OCI-LY1 (cell line): Measurements from ENCODE around the gene MESD.

Source experiments
- EZH2 ChIP-seq: fragments of 200-600 bp; sonication (generic), shearing (Covaris generic); IDR thresholded peaks from 2 replicates; pipeline ENCODE4 v1.8.0; 2017; ENCODE audit warnings: borderline replicate concordance, mixed run types, mild to moderate bottlenecking, antibody characterized with exemption, low read length, moderate library complexity, mixed read lengths
- TF ChIP-seq, protein P1 (sequence below): fragments of 200-600 bp; sonication (generic), shearing (Covaris generic); IDR thresholded peaks from 2 replicates; pipeline ENCODE4 v1.5.1; 2017; ENCODE audit warnings: mild to moderate bottlenecking, antibody characterized with exemption, low read length, moderate library complexity, mixed read lengths

DNA sequence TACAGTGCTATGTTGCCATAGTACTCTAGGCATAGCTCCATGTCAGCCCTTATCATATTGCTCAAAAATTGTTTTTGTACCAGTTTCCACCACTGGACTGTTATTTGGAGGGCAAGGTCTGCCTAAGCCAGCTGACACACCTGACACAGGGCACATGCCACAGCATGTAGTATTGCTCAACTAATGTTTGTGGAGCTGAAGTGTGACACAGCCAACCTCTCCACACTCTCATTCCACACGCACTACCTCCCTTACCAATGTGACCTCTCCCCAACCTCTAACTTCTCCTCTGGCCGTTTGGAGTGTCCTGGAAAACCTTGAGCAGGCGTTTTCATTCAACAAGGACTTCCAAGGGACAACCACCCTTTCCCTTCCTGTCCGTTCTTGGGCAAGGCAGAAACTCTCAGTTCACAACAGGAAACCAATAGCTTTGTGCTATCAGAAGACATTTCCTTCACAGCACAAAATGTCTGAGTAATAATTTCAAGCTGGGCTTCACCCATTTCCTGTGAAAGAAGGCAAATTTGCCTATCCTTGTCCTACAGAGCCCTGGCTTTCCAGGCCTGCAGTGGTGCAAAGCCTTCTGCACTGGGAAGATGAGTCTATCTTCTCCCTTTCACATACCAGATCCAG, 49.5 kb upstream of the MESD start:
- TF ChIP-seq, protein P1, sequence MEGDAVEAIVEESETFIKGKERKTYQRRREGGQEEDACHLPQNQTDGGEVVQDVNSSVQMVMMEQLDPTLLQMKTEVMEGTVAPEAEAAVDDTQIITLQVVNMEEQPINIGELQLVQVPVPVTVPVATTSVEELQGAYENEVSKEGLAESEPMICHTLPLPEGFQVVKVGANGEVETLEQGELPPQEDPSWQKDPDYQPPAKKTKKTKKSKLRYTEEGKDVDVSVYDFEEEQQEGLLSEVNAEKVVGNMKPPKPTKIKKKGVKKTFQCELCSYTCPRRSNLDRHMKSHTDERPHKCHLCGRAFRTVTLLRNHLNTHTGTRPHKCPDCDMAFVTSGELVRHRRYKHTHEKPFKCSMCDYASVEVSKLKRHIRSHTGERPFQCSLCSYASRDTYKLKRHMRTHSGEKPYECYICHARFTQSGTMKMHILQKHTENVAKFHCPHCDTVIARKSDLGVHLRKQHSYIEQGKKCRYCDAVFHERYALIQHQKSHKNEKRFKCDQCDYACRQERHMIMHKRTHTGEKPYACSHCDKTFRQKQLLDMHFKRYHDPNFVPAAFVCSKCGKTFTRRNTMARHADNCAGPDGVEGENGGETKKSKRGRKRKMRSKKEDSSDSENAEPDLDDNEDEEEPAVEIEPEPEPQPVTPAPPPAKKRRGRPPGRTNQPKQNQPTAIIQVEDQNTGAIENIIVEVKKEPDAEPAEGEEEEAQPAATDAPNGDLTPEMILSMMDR = no peak
- no peak for TF ChIP-seq EZH2
